Middle frontal gyrus (tissue), 1 donor: ENCODE results near the gene DUSP28.

Source experiments
- DNase-seq: peaks from one replicate; pipeline ENCODE4 v3.0.0-alpha.2; 2015; ENCODE audit warnings: low spot score; ENCODE audit errors: extremely low spot score

DUSP28 gene

GRCh38 chr2:240572141-240573031 is 12.2 kb downstream of the DUSP28 start:
- DNase-seq = no peak

DNA sequence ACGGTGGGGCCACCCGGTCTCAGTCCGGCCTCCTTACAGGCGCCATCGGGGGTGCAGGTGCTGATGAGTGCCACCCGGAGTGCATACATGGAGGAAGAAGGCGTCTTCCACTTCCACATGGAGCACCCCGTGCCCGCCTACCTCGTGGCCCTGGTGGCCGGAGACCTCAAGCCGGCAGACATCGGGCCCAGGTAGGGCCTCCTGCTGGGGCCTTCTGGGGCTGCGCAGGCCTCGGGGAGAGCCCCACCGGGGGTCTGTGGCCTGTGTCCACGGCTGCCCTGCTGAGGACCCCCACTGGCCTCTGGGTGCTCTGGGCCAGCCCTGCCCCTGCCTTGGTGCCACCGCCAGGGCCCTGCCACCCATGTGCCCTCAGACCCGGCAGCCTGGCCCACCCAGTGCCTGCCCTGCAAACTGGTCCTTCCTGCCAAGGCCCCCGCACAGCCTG is 12.9 kb downstream of the DUSP28 start:
- DNase-seq = no peak

- no peak for DNase-seq
Observed at GRCh38 chr2:240573516-240574385, 13.6 kb downstream of the DUSP28 start.

DNA sequence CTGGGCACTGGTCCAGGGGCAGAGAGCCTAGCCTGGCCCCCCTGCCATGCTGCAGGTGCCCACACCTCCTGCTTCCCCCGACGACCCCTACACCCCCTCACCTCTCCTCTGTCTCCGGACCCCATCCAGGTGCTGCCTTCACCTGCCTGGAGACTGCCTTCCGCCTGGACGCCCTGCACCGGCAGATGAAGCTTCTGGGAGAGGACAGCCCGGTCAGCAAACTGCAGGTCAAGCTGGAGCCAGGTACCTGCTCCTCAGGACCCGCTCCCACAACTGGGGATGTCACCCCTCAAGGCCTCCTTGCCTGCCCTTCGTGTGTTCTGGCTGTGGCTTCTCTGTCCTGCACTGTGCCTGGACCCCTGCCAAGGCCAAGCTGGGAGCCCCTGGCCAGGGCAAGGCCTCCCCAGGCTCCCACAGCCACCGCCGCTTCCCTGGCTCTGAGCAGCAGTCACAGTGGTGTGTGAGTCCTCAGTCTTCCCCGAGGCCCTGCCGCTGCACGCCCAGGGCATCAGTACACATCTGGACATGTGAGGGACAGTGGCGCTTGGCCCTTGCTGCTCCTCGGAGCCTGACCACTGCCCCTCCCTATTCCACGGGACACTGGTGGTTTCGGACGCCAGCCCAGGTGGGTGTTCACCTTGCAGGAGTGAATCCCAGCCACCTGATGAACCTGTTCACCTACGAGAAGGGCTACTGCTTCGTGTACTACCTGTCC is 14.4 kb downstream of the DUSP28 start:
- DNase-seq = no peak

DNA sequence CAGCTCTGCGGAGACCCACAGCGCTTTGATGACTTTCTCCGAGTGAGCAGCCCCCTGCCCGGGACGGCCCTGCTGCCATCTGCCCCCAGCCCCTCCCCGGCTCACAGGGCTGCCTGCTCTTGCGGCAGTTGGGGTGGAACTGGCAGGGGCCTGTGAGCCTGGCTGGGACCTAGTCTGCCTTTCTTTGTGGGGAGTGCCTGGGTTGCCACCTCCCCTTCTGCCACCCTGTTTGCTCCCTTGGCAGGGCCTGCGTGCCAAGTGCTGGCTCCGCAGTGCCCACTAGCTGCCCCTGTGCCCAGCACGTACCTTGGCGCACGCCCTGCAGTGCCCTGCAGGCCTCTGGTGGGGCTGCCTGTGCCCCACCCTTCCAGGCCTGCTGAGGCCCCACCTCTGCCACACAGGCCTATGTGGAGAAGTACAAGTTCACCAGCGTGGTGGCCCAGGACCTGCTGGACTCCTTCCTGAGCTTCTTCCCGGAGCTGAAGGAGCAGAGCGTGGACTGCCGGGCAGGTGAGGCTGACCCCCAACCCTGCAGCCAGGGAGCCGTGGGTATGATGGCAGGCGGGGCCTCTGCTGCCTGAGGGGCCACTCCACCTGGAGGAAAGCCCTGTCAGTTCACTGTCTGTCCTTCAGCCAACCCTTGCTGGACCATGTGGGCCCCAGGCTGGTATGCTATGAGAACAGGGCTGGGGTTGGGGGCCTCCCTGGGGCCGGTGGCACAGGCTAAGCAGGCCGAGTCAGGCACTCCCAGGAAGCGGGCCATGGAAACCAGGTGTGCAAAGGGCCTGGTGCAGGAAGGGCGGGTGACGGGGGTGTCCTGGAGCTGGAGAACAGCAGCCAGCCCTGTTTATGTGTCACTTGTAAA is 15.2 kb downstream of the DUSP28 start:
- DNase-seq = no peak

DNA sequence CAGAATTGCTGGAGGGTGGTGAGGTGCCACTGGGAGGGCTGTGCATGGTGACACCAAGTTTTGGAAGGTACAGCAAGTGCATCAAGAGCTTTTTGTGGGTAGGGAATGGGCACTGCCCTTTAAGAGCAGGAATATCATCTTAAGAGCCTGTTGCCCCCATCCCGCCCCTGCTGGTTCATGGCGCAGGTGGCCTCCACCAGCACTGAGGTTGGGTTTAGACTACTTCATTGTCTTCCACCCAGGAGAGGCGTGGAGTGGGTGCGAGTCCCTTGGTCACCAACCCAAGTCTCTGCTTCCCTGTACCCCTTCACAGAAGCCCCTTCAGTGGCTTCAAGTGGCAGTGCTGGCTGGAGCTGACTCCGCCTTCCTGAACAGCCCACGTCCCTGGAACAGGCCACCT is 15.9 kb downstream of the DUSP28 start:
- DNase-seq = no peak

GRCh38 chr2:240576436-240577205 is 16.5 kb downstream of the DUSP28 start:
- DNase-seq = no peak

DNA sequence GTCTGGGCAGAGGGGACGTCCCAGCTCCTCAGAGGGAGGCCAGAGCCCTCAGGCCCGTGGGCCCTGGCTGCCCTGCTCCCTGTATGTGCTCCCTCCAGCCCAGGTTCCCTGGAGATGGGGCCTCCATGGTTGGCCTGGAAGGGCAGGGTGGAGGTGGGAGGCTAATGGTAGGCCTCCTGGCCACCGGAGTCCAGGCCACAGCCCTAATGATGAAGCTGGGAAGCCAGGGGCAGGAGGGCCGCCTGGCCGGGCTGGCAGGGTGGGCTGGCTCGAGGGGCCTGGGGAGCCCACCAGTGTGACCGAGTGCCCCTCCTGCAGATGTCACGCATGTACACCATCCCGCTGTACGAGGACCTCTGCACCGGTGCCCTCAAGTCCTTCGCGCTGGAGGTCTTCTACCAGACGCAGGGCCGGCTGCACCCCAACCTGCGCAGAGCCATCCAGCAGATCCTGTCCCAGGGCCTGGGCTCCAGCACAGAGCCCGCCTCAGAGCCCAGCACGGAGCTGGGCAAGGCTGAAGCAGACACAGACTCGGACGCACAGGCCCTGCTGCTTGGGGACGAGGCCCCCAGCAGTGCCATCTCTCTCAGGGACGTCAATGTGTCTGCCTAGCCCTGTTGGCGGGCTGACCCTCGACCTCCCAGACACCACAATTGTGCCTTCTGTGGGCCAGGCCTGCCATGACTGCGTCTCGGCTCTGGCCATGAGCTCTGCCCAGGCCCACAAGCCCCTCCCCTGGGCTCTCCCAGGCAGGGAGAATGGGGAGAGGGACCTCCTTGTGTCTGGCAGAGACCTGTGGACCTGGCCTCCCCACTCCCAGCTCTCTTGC is 17.3 kb downstream of the DUSP28 start:
- no peak for DNase-seq

DNA sequence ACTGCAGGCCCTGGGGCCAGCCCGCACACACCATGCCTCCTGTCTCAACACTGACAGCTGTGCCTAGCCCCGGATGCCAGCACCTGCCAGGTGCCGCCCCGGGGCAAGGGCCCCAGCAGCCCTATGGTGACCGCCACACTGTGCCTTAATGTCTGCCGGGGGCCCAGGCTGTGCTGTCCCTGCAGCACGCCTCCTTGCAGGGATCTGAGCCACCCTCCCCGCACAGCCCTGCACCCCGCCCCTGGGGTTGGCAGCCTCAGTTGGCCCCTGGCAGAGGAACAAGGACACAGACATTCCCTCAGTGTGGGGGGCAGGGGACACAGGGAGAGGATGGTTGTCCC is 17.9 kb downstream of the DUSP28 start:
- DNase-seq = no peak

DNA sequence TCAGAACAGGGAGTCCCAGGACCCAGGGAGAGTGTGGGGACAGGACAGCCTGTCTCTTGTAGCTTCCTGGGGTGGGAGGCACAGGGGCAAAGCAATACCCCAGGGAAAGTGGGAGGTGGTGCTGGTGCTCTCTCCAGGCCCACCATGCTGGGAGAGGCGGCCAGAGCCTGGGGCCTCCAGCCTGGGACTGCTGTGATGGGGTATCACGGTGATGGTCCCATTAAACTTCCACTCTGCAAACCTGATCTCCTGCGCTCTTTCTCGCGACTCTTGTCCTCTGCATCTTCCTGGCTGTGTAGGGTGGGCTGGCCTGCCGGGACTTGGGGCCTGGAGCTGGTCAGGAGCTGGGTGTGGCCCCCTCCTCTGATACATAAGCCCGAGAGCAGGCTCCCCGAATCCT is 18.3 kb downstream of the DUSP28 start:
- DNase-seq = no peak

DNA sequence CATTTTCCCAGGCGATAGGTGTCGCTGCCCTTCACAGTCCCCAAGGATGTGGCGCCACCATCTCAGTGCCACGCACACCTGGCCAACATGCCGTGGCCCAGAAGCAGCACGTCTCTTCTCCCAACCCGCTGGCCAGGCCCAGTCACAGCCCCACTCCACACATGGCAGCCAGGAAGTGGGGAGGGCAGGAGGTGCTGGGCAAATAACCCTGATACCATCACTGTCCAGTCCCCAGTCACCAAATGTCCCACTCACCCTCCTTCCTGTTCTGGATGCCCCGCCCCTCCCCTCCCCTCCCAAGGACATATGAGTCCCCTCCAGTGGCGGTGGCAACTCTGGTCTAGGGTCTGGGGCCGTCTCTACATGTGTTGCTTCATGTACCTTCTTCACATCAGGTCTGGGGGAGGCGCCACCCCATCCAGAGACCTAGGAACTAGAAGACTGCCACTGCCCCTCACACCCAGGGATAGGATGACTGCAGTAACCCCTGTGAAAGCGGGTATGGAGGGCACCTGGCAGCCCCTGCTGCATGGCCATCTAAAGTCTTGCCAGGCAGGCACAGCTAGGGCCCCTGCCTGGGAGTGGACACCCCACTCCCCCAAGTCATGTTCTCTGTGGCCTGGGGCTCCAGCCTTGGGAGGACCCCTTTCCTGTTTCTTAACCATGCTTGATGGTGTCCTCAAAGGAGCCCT is 19.1 kb downstream of the DUSP28 start:
- no peak for DNase-seq

DNA sequence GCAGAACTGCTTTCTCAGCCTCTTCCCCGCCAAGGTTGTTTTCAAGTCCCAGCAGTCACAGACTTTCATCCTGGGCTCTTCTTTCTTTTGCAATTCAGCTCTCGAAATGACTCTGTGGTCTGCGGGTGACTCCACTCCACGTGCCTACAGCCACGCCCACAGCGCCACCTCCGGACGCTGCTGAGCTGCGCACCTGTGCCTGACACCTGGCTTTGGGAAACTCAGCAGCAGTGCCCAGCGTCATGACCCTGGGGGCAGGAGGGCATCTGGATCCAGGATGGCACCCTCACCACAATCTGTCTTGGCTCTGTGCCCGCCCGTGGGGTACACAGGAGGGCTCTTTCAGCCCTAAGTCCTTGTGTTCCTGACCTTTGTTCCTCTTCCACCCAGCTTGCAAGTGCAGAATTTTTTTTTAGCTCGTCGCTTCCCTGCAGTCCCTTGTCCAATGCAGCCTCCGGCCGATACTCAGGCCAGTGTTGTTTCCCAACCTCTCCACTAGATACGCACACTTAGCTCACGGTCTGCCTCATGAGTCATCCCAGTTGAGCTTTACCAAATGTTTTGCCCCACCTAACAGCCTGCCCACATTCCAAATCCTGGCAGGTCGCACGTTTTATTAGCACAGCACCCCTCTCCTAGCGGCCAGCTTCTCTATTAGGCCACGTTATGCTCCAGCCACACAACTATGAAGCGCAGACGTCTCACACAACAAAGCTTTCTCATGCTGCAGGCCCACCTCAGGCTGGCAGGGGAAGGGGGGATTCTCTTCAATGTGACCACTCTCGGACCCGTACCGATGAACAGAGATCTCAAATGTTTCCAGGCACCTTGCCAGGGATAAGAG is 19.8 kb downstream of the DUSP28 start:
- DNase-seq = no peak

DNA sequence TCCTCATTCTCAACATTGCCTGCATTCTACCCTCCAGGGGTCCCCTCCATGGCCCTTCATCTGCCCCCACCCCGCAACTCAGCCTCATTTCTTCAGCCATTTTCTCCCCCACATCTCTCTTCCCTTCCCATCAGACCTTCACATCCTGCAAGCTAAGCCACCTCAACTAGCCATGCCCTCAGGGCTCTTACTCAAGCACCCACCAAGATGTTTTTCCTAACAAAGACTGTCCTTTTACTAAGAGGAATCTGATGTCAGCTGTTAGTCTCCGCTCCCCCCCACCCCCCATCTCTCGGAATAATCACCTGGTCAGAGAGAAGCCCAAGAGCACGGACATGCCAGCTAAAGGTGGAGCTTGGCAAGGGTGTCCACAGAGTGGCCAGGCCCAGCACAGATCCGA is 21.7 kb downstream of the DUSP28 start:
- no peak for DNase-seq

DNA sequence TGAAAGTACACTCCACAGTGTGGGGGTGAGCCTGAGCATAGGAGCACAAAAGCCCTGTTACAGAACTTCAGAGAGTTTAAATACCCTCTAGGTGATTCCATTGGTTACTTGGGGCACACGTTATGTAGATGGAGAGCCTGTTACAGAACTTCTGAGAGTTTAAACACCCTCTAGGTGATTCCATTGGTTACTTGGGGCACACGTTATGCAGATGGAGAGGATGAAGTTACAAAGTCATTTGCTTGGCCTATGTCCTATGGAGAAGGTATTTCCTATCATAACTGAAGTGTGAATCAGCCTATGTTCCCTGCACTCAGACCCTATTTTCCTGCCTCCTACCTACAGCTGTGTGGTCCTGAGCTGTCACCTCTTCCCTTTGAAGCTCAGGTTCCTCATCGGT is 22.6 kb downstream of the DUSP28 start:
- no peak for DNase-seq

DNA sequence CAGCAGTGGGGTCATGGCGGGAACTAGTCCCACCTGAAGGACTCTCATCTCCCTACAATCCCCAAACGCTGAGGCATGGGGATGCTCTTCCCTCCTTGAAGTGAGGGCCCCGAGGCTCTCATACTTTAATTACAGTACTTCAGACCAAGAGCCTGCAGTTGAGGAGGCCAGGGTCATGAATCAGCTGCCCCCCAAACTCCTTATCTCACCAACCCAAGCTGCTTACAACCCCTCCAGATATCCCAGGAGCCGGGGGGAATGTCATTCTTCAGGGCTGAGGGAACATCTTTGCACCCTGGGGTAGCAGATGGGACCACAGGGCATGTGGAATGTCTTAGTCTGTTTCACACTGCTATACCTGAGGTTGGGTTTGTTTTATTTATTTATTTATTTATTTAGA is 23.6 kb downstream of the DUSP28 start:
- no peak for DNase-seq

DNA sequence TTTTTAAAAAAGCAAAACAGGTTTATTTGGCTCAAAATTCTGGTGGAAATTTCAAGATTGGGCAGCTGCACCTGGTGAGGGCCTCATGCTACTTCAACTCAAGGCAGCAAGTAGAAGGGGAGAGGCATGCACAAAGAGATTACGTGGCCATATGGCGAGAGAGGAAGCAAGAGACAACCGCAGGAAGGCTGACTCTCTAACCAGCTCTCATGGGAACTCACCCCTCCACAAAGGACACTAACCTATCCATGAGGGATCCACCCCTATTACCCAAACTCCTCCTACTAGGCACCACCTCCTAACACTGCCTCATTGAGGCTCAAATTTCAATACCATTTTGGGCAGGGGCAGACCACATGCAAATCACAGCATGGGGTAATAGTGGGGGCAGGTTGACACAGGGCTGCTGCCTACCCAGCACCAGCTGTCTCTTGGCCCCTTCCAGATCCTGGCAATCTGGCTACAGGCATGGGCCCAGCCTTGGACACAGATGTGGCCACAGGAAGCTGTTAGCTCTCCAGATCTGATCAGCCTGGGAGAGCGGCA is 24.4 kb downstream of the DUSP28 start:
- no peak for DNase-seq

DNA sequence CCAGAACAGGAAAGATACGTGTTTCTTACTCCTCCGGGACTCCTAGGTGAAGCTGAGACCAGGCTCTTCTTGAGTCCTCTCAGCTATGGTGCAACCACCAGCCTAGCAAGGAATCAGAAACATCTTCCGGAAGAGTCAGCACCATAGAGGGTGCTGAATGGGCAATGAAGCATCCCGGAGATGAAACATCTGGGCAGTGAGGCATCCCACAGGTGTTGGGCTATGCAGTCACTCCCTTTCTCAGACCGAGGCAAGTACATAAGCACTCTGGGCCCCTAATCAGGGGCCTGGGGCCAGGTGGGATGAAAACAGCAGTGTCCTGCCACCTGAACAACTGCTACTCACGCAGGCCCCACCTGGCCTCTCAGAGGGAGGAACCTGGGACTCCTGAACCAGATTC is 24.9 kb downstream of the DUSP28 start:
- no peak for DNase-seq
